HG02885 (cell line): ENCODE results near the gene SLC7A7.
"Not testable (repeated sequence)": the region's sequence is repeated elsewhere in the genome, so short reads cannot be mapped to it uniquely, and the experiment has no call there.

ENCODE experiments used
- ATAC-seq: cut with Tn5 transposase; IDR thresholded peaks from one replicate; pipeline ENCODE4 v1.9.1; 2021; ENCODE audit warnings: mild to moderate bottlenecking; ENCODE audit not compliant: unreplicated experiment, poor library complexity

SLC7A7 gene

GRCh38 chr14:22814941-22815713 is at the start of gene SLC7A7:
Gene SLC7A7 (minus strand): TSS chr14:22815435. CDS start chr14:22813398, 2,037 bp downstream.
- no peak for ATAC-seq

GRCh38 chr14:22864979-22865378 is 49.7 kb upstream of the SLC7A7 start:
- ATAC-seq, result no peak

GRCh38 chr14:22861651-22862050 is 46.4 kb upstream of the SLC7A7 start:
- ATAC-seq, result no peak

GRCh38 chr14:22860377-22860776 is 45.1 kb upstream of the SLC7A7 start:
- ATAC-seq, result not testable (repeated sequence)

- no peak for ATAC-seq
Observed at GRCh38 chr14:22856428-22856827, 41.2 kb upstream of the SLC7A7 start.

GRCh38 chr14:22854963-22855724 is 39.9 kb upstream of the SLC7A7 start:
- no peak for ATAC-seq

GRCh38 chr14:22854296-22854695 is 39.1 kb upstream of the SLC7A7 start:
- not testable (repeated sequence) for ATAC-seq

GRCh38 chr14:22852940-22853767 is 37.9 kb upstream of the SLC7A7 start:
- peak; percentile 86 for ATAC-seq

- ATAC-seq, result no peak
Observed at GRCh38 chr14:22852599-22852939, 37.3 kb upstream of the SLC7A7 start.

GRCh38 chr14:22852178-22852577 is 36.9 kb upstream of the SLC7A7 start:
- not testable (repeated sequence) for ATAC-seq

GRCh38 chr14:22850944-22851764 is 35.9 kb upstream of the SLC7A7 start:
- no peak for ATAC-seq

- ATAC-seq, result no peak
Observed at GRCh38 chr14:22849212-22849819, 34.1 kb upstream of the SLC7A7 start.

GRCh38 chr14:22848351-22849164 is 33.3 kb upstream of the SLC7A7 start:
- ATAC-seq, result no peak

GRCh38 chr14:22847661-22848341 is 32.6 kb upstream of the SLC7A7 start:
- no peak for ATAC-seq

- ATAC-seq, result no peak
Observed at GRCh38 chr14:22846811-22847307, 31.6 kb upstream of the SLC7A7 start.

GRCh38 chr14:22845821-22846625 is 30.8 kb upstream of the SLC7A7 start:
- no peak for ATAC-seq

GRCh38 chr14:22845103-22845394 is 29.8 kb upstream of the SLC7A7 start:
- ATAC-seq, result no peak
